Stimulated activated CD4-positive, alpha-beta T cell treated with anti-CD3 and anti-CD28 coated beads, Interleukin-12 subunit alpha, Interleukin-12 subunit beta, amount 100 ng/mL, for 4 hours (primary cell): ENCODE measurements around the gene SNAP29.
"Not testable (repeated sequence)": the region's sequence is repeated elsewhere in the genome, so short reads cannot be mapped to it uniquely, and the experiment has no call there.

ENCODE experiments used
- DNase-seq: peaks from one replicate; pipeline ENCODE4 v3.0.0-alpha.2; 2020

SNAP29 gene

DNA sequence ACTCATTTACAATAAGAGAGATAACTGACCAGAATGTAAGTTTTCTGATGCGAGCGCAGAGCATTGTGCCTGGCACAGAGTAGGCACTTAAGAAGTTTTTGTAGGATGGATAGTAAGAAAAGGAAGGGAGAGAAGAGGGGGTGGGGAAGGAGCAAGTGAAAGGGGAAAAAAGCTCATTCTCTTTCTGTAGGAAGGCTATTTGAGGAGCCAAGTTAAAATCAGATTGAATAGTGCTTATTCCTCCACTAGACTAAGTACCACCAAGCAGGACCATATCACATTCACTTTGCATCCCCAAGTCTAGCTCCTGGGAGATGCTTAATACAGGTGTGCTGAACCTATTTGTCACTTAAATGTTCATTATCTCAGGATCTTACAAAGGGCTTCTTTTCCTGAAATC is 44.3 kb downstream of the SNAP29 start:
- DNase-seq, result no peak

GRCh38 chr22:20904008-20904979 is 45.5 kb downstream of the SNAP29 start:
- no peak for DNase-seq

GRCh38 chr22:20904980-20905355 is 46.2 kb downstream of the SNAP29 start:
- DNase-seq, result no peak

DNA sequence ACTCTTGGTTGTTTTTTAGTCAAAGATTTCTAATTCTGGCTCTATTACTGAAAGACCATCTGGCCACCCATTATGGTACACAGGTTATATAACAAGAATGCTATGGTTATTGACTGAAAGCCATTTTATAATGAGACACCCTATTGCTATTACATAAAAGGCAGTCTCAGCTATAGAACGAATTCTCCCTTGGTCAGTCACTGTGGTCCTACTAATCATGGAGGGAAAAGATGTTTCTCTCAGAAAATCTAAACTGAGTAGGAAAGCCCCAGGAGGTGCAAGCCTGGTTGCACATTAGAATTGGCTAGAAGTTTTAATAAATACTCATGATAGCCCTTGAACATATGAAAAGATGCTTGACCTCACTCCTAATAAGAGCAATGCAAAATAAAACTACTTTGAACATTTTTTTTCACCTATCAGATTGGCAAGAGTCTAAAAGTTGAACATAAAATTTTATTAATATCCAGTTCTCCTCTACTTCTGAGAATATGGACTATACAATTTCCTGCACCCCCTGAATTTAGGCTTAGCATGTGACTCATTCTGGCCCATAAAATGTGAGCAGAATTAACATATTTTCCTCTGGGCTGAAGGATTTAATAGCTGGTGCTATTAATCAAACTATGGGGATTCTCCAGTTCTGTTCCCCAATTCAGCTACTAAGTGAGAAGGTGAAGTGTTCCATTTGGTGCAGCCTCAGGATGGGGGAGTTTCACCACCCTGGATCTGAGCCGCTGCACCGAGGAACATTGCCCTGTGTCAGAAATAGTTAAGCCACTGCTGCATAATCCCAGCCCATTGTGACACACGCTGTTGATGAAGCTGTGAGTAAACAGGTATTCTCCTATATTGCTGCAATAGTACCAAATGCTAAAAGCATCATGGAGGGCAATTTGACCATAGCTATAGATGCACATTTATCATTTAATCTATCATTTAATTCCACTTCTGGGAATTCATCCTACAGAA is 46.9 kb downstream of the SNAP29 start:
- DNase-seq, result no peak

GRCh38 chr22:20906387-20906767 is 47.6 kb downstream of the SNAP29 start:
- DNase-seq, result no peak

GRCh38 chr22:20908717-20909116 is 49.9 kb downstream of the SNAP29 start:
- not testable (repeated sequence) for DNase-seq

DNA sequence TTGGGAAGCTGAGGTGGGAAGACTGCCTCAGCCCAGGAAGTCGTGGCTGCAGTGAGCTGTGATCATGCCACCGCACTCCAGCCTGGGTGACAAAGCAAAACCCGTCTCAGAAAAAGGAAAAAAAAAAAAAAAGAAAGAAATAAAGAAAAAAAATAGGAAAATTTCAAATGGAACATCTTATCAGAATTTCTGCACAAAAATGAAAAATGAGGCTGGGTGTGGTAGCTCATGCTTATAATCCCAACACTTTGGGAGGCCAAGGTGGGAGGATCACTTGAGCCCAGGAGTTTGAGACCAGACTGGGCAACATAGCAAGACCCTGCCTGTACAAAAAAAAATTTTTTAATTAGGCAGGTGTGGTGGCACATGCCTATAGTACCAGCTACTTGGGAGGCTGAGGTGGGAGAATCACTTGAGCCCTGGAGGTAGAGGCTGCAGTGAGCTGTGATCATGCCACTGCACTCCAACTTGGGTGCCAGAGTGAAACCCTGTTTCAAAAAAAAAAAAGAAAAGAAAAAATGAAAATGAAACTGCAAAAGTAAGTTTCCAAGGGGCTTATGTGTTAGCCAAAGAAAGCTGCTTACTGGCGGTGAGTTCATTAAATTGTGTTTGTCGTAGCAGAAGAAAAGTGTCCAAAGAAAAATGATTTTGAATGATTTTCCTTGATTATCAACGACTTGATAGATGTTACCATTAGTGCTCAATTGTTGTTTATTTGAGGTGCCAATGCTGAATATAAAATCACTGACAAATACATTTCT is 50.9 kb downstream of the SNAP29 start:
- DNase-seq, result no peak

GRCh38 chr22:20912494-20912893 is 53.7 kb downstream of the SNAP29 start:
- DNase-seq, result no peak

- peak; percentile 94 for DNase-seq
Measured at GRCh38 chr22:20916916-20917810, 58.4 kb downstream of the SNAP29 start, which contains the start of gene CRKL. Gene CRKL (plus strand): TSS chr22:20917407. CDS start chr22:20917935, 528 bp downstream.

GRCh38 chr22:20918663-20919218 is 59.9 kb downstream of the SNAP29 start:
- no peak for DNase-seq

DNA sequence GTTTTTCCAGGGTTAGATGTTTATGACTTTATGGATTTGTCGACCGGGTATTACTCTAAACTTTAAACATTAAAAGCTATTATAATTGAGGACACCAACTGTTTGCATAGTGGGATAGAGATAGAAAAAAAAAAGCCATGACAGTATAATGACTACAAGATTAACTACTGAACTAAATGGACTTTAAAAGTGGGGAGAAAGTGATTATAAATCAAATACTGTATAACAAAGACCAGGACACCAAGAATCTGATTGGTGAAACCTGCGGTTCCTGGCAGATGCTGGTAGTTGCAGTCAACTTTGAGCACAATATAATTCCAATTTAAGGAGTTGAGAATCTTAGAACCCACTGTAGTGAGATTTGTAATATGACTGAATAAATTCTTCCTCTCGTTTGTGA is 60.9 kb downstream of the SNAP29 start:
- DNase-seq, result no peak

- no peak for DNase-seq
Measured at GRCh38 chr22:20920881-20921203, 62.0 kb downstream of the SNAP29 start.

GRCh38 chr22:20922141-20922751 is 63.4 kb downstream of the SNAP29 start:
- no peak for DNase-seq

DNA sequence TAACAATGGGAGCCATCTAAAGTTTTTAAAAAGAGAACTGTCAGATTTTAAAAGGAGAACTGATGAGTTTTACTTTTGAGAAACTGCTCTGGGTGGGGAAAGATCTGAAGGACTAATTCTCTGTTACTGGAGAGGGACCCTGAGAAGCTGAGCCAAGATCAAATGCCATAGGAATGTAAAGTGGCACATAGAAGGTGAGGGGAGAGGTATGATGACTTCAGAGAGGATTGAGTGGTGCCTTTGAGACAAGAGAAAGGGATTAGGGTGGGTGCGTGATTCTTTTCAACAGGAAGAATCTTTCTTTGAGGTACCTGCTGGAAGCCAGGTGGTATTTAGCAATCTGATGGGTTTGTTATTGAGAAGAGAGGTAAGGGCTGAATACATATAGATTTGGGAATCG is 67.4 kb downstream of the SNAP29 start:
- DNase-seq, result no peak

DNA sequence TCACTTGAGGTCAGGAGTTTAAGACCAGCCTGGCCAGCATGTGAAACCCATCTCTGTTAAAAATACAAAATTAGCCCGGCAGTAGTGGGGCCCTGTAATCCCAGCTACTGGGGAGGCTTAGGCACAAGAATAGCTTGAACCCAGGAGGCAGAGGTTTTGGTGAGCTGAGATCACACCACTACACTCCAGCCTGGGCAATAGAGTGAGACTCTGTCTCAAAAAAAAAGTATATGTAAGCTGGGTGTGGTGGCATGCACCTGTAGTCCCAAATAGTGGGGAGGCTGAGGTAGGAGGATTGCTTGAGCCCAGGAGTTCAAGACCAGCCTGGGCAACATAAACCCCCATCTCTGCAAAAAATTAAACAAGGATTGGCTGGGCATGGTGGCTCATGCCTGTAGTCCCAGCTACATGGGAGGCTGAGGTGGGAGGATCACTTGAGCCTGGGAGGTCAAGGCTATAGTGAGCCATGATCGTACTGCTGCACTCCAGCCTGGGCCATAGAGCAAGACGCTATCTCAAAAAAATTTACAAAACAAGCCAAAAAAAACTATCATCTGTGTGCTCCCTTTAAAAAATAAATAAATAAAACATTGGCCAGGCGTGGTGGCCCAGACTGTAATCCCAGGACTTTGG is 69.2 kb downstream of the SNAP29 start:
- DNase-seq, result no peak

GRCh38 chr22:20928573-20928967 is 69.8 kb downstream of the SNAP29 start:
- DNase-seq, result no peak

DNA sequence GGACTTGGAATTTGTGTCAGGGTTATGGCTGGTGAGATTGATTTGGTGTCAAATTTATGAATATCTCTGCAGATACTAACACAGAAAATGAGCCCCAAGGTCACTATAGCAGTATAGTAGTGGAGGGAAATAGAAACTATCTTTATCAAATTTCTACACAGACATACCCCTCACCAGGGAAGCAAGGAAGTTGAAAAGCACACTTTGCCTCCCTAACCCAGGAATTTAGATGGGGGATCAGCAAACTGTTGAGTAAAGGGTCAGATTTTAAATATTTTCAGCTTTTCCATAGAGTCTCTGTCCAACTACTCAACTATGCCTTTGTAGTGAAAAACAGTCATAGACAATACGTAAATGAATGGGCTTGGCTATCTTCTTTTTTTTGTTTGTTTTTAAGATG is 71.2 kb downstream of the SNAP29 start:
- DNase-seq, result no peak

GRCh38 chr22:20930435-20930834 is 71.6 kb downstream of the SNAP29 start:
- not testable (repeated sequence) for DNase-seq

DNA sequence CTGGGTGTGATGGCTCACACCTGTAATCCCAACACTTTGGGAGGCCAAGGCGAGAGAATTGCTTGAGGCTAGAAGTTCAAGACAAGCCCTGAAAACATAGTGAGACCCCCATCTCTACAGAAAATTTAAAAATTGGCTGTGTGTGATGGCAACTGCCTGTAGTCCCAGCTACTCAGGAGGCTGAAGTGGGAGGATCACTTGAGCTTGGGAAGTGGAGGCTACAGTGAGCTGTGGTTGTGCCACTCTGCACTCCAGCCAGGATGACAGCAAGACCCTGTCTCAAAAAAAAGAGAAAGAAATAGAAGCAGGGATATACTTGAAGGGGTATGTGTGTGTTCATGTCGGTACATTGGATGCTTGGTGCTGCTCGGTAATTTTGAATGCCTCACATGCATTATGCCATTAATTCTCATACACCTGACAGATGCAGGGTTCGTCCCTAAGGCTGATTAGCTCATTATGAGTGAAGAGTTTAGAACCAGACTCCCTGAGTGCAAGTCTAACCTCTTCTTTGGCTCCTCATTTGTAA is 72.4 kb downstream of the SNAP29 start:
- DNase-seq, result no peak

- no peak for DNase-seq
Measured at GRCh38 chr22:20933910-20934309, 75.1 kb downstream of the SNAP29 start.
